ENCODE results near the gene EIF4A3. TPM values are rescaled to one million over a fixed set of nuclear protein-coding genes. Genes with fewer than 3 reads are reported as not detected.
A peak's percentile ranks its signal among the peaks of the same experiment; 100 is the strongest.

The EIF4A3 gene
- polyA plus RNA-seq, 2 of the 4 experiments (the other 2 are of a cell fraction): 181 to 189 TPM

- Histone ChIP-seq H3K4me1 (peaks cover 11% of the 10 kb centered on the region), H3K9me3 (no peaks in the 10 kb centered on the region), H3K27ac (no peak overlapping the region; a peak in 1 of 6 replicates), H3K4me2 (no peak overlapping the region), H3K4me3 (no peak overlapping the region)
- FAIRE-seq: no peak
- no peak for DNase-seq (ENCODE audit: low read depth in 1 of 2, low spot score in 1 of 2)
- POLR2A ChIA-PET: no interaction called here
- 86% methylated on average over 27 of the region's 27 CpGs for WGBS (ENCODE audit: missing lambda C conversion rate)
- TF ChIP-seq KDM5A (IDR thresholded peaks at IDR 0.05) (no peak), MAFK (IDR thresholded peaks at IDR 0.05; ENCODE audit: partially characterized antibody) (peak; percentile 65), HOXB5 (CRISPR knock-in tag; IDR thresholded peaks at IDR 0.05) (no peak), HMGXB4 (CRISPR knock-in tag; IDR thresholded peaks at IDR 0.05; ENCODE audit: borderline replicate concordance) (no peak), KDM1A (IDR thresholded peaks at IDR 0.05; ENCODE audit: low read depth) (no peak)
- ATAC-seq: no peak
- CTCF ChIA-PET: interaction anchor here (2.6 to 4.9 kb wide), 5 partner anchors 13 to 153 kb away, joined by 9 to 176 read pairs (median 60); no protein-coding TSS in a partner anchor
Observed at GRCh38 chr17:80099291-80100034, 47.5 kb downstream of the EIF4A3 start.

GRCh38 chr17:80097844-80098691, 48.9 kb downstream of the EIF4A3 start:
- no peak overlapping the region for H3K4me2 ChIP-seq
- TF ChIP-seq POLR2A (IDR thresholded peaks at IDR 0.05; ENCODE audit: low read length): no peak
- no peak for TF ChIP-seq JUNB (IDR thresholded peaks at IDR 0.05)
- TF ChIP-seq HOXB5 (CRISPR knock-in tag; IDR thresholded peaks at IDR 0.05): no peak
- no peak for TF ChIP-seq RNF2 (IDR thresholded peaks at IDR 0.05; ENCODE audit: borderline replicate concordance, low read depth)
- no peak for TF ChIP-seq USF2 (IDR thresholded peaks at IDR 0.05)
- TF ChIP-seq RARB (CRISPR knock-in tag; IDR thresholded peaks at IDR 0.05): no peak
- no peak for TF ChIP-seq TFCP2L1 (CRISPR knock-in tag; IDR thresholded peaks at IDR 0.05)
- no peak for TF ChIP-seq HEYL (CRISPR knock-in tag; IDR thresholded peaks at IDR 0.05)
- TF ChIP-seq E2F6 (IDR thresholded peaks at IDR 0.05; ENCODE audit: borderline replicate concordance, low read depth): no peak
- no peak for TF ChIP-seq CEBPB (IDR thresholded peaks at IDR 0.05)
- no peak for TF ChIP-seq RFX5 (IDR thresholded peaks at IDR 0.05)
- TF ChIP-seq ELK1 (IDR thresholded peaks at IDR 0.05; ENCODE audit: low read depth, low read length): no peak
- TF ChIP-seq, protein P1, sequence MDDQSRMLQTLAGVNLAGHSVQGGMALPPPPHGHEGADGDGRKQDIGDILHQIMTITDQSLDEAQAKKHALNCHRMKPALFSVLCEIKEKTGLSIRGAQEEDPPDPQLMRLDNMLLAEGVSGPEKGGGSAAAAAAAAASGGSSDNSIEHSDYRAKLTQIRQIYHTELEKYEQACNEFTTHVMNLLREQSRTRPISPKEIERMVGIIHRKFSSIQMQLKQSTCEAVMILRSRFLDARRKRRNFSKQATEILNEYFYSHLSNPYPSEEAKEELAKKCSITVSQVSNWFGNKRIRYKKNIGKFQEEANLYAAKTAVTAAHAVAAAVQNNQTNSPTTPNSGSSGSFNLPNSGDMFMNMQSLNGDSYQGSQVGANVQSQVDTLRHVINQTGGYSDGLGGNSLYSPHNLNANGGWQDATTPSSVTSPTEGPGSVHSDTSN (IDR thresholded peaks at IDR 0.05): no peak
- TF ChIP-seq EHF (CRISPR knock-in tag; IDR thresholded peaks at IDR 0.05): no peak
- no peak for TF ChIP-seq MYC (IDR thresholded peaks at IDR 0.05; ENCODE audit: borderline replicate concordance, low read length)
- TF ChIP-seq CBX8 (IDR thresholded peaks at IDR 0.05): no peak
- no peak for TF ChIP-seq MAX (IDR thresholded peaks at IDR 0.05)
- 84% methylated on average over 23 of the region's 23 CpGs for WGBS (ENCODE audit: missing lambda C conversion rate)
- CTCF ChIA-PET: interaction anchor here (0.7 to 8.0 kb wide), 3 partner anchors 12 to 16 kb away, joined by 3 to 176 read pairs (median 63); no protein-coding TSS in a partner anchor
- no peaks in the 10 kb centered on the region for H3K9me3 ChIP-seq
- H3K27ac ChIP-seq: no peak overlapping the region
- no peak overlapping the region for H3K4me3 ChIP-seq
- no peak for DNase-seq (ENCODE audit: low read depth in 1 of 2, low spot score in 1 of 2)
- no peak for ATAC-seq
- peaks cover 11% of the 10 kb centered on the region for H3K4me1 ChIP-seq
- FAIRE-seq: no peak
- POLR2A ChIA-PET: interaction anchor here (0.7 kb wide), 1 partner anchor 291 kb away, joined by 5 read pairs; no protein-coding TSS in a partner anchor
